RWPE2 (cell line): ENCODE data around the gene CYB5R4.
A peak's percentile ranks its signal among the peaks of the same experiment; 100 is the strongest.

Source experiments
- ATAC-seq: fragments of 200-7000 bp; cut with Tn5 transposase; 3 replicates; pipeline ENCODE4 v1.9.1; 2021; ENCODE audit warnings: low read depth
- DNase-seq: peaks from one replicate; pipeline ENCODE4 v3.0.0-alpha.2; 2020; ENCODE audit warnings: low spot score
- H3K27ac ChIP-seq: fragments of 450-650 bp; 2 replicates; pipeline ENCODE4 v1.5.1; 2017; ENCODE audit warnings: mild to moderate bottlenecking; ENCODE audit not compliant: poor library complexity, severe bottlenecking
- H3K27me3 ChIP-seq: fragments of 250-450 bp; sonication (Bioruptor Pico); 2 replicates; pipeline ENCODE4 v1.5.1; 2021; ENCODE audit warnings: mild to moderate bottlenecking, moderate library complexity; ENCODE audit not compliant: insufficient read depth, poor library complexity, severe bottlenecking
- H3K36me3 ChIP-seq: fragments of 250-450 bp; sonication (Bioruptor Pico); 2 replicates; pipeline ENCODE4 v1.5.1; 2020; ENCODE audit warnings: low read depth, mild to moderate bottlenecking, moderate library complexity
- H3K4me1 ChIP-seq: fragments of 250-450 bp; sonication (Bioruptor Pico); 2 replicates; pipeline ENCODE4 v1.5.1; 2021; ENCODE audit warnings: mild to moderate bottlenecking, moderate library complexity; ENCODE audit not compliant: insufficient read depth, poor library complexity, severe bottlenecking
- H3K4me3 ChIP-seq: fragments of 250-450 bp; sonication (Bioruptor Pico); 2 replicates; pipeline ENCODE4 v1.5.1; 2021; ENCODE audit warnings: mild to moderate bottlenecking, moderate library complexity; ENCODE audit not compliant: severe bottlenecking
- H3K9me3 ChIP-seq: fragments of 250-450 bp; sonication (Bioruptor Pico); 2 replicates; pipeline ENCODE4 v1.5.1; 2021; ENCODE audit warnings: mild to moderate bottlenecking, moderate library complexity; ENCODE audit not compliant: severe bottlenecking
- CTCF ChIP-seq: fragments of 450-650 bp; IDR thresholded peaks from one replicate; pipeline ENCODE4 v1.5.1; 2017; ENCODE audit warnings: mild to moderate bottlenecking, moderate library complexity; ENCODE audit not compliant: poor library complexity, severe bottlenecking

Gene CYB5R4

DNA sequence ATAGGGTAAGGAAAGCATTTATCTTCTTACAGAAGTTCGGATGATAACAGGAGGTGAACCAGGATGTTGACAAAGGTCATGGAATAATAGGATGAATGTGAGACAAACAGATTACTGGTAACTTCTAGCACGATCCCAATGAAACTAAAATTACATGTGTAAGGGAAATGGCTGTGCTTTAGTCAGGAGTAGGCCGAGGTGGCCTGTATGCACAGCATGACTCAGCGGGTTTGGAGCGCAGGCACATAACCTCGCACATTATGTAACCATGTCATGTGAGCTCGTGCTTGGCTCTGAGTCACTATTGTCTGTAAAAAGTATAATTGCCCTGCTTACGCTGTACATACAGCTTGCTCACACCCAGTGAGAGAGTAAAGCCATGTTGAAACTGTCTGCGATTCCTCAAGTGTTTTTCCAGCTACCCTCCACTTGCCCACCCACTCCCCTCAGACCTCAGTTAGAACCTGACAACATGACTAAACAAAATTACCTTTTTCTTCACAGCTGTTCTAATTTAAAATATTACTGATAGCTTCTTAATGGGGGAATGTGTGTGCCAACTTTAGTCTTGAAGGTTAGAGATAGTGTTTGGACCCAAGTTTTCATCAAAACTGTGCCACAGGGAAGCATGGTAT lies 8.2 kb downstream of the CYB5R4 start:
- Histone ChIP-seq H3K27me3 (no peaks in the 10 kb centered on the region), H3K4me3 (no peak overlapping the region), H3K27ac (peak overlapping the region; percentile 84), H3K9me3 (no peaks in the 10 kb centered on the region), H3K4me1 (peaks cover 29% of the 10 kb centered on the region), H3K36me3 (0 out of 2 replicates have a peak, but pooled peaks cover 4% of the 10 kb centered on the region)
- peak; percentile 89 for DNase-seq
- no peak for TF ChIP-seq CTCF
- peak; percentile 88 for ATAC-seq

GRCh38 chr6:83868639-83869038 lies 9.2 kb downstream of the CYB5R4 start:
- no peak overlapping the region for H3K4me3 ChIP-seq
- H3K4me1 ChIP-seq, result peaks cover 29% of the 10 kb centered on the region
- H3K27me3 ChIP-seq, result no peaks in the 10 kb centered on the region
- H3K36me3 ChIP-seq, result 0 out of 2 replicates have a peak, but pooled peaks cover 4% of the 10 kb centered on the region
- peak; percentile 94 for ATAC-seq
- no peaks in the 10 kb centered on the region for H3K9me3 ChIP-seq
- DNase-seq, result no peak
- no peak for TF ChIP-seq CTCF
- peak overlapping the region; percentile 84 for H3K27ac ChIP-seq

- 0 out of 2 replicates have a peak, but pooled peaks cover 4% of the 10 kb centered on the region for H3K36me3 ChIP-seq
- H3K4me1 ChIP-seq, result peaks cover 29% of the 10 kb centered on the region
- no peaks in the 10 kb centered on the region for H3K27me3 ChIP-seq
- TF ChIP-seq CTCF, result no peak
- DNase-seq (no peak), ATAC-seq (no peak)
- no peaks in the 10 kb centered on the region for H3K9me3 ChIP-seq
- no peak overlapping the region for H3K27ac ChIP-seq
- no peak overlapping the region for H3K4me3 ChIP-seq
These were observed 11.2 kb downstream of the CYB5R4 start for GRCh38 chr6:83870649-83871048.

- TF ChIP-seq CTCF, result no peak
- DNase-seq (no peak), ATAC-seq (no peak)
- H3K4me1 ChIP-seq, result peaks cover 21% of the 10 kb centered on the region
- H3K4me3 ChIP-seq, result no peak overlapping the region
- no peak overlapping the region for H3K27ac ChIP-seq
- no peaks in the 10 kb centered on the region for H3K36me3 ChIP-seq
- H3K9me3 ChIP-seq, result no peaks in the 10 kb centered on the region
- H3K27me3 ChIP-seq, result no peaks in the 10 kb centered on the region
These were observed 13.1 kb downstream of the CYB5R4 start for GRCh38 chr6:83872386-83873118.

DNA sequence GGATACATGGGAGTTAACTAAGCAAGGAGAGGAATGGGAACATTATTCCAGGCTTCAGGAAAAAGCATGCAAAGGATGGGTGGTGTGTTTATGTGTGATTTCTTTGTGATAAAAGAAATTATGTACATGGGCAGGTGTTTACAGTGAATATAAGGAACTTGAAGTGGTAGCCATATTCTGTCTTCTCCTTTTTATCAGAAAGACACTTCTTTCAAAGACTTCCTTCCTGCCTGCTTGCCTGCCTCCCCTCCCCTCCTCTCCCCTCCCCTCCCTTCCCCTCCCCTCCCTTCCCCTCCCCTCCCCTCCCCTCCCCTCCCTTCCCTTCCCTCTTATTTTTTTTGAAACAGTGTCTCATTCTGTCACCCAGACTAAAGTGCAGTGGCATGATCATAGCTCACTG lies 14.4 kb downstream of the CYB5R4 start:
- no peaks in the 10 kb centered on the region for H3K9me3 ChIP-seq
- DNase-seq, result no peak
- H3K27me3 ChIP-seq, result no peaks in the 10 kb centered on the region
- H3K4me3 ChIP-seq, result no peak overlapping the region
- ATAC-seq, result no peak
- H3K27ac ChIP-seq, result no peak overlapping the region
- H3K4me1 ChIP-seq, result peaks cover 8% of the 10 kb centered on the region
- TF ChIP-seq CTCF, result no peak
- no peaks in the 10 kb centered on the region for H3K36me3 ChIP-seq
